H1 (cell line): ENCODE measurements around the gene SNAPC1. TPM values are rescaled to one million over a fixed set of nuclear protein-coding genes. Genes with fewer than 3 reads are reported as not detected.
A peak's percentile ranks its signal among the peaks of the same experiment; 100 is the strongest.

Source experiments
- CTCF ChIA-PET: fragments of 300-600 bp; sonication (Branson Sonifier 250); formaldehyde crosslinking; loops from one replicate; lab custom pipeline; 2021; ENCODE audit not compliant: partially characterized antibody; lab: Charles Lee
- POLR2A ChIA-PET: fragments of 300-600 bp; sonication (Branson Sonifier 250); formaldehyde crosslinking; loops from one replicate; lab custom pipeline; 2021; ENCODE audit warnings: inconsistent platforms; ENCODE audit not compliant: partially characterized antibody; lab: Charles Lee
- DNase-seq, 2 experiments: peaks; one replicate each; pipeline versions ENCODE4 v3.0.0 to v3.0.0-alpha.2; 2010 to 2022; ENCODE audit warnings: low spot score in 2 of 2, low read depth in 1 of 2, mixed read lengths in 1 of 2
- FAIRE-seq: peaks from 2 replicates; lab custom pipeline; 2011; peaks lifted over from hg19 to GRCh38; lab: Jason Lieb, UNC
- H2AFZ ChIP-seq: 2 replicates; pipeline ENCODE4 v1.8.1; 2012; ENCODE audit warnings: low read length, inconsistent platforms
- H2AK5ac ChIP-seq: 2 replicates; pipeline ENCODE4 v1.6.1; 2013; ENCODE audit warnings: low read depth, low read length
- H2BK120ac ChIP-seq: replicated peaks from 2 replicates; pipeline ENCODE3; 2013; ENCODE audit warnings: low read depth, low read length, inconsistent platforms
- H2BK12ac ChIP-seq: 2 replicates; pipeline ENCODE4 v1.6.1; 2013; ENCODE audit warnings: low read depth, low read length
- H2BK15ac ChIP-seq: 2 replicates; pipeline ENCODE4 v1.6.1; 2013; ENCODE audit warnings: low read length
- H2BK20ac ChIP-seq: 2 replicates; pipeline ENCODE4 v1.6.1; 2013; ENCODE audit warnings: low read length
- H2BK5ac ChIP-seq: 2 replicates; pipeline ENCODE4 v1.6.1; 2013; ENCODE audit warnings: low read depth, low read length
- H3K14ac ChIP-seq: 2 replicates; pipeline ENCODE4 v1.6.1; 2013; ENCODE audit warnings: inconsistent platforms; ENCODE audit not compliant: insufficient read length
- H3K18ac ChIP-seq: 2 replicates; pipeline ENCODE4 v1.6.1; 2013; ENCODE audit warnings: low read length; ENCODE audit errors: extremely low read depth
- H3K23ac ChIP-seq: 2 replicates; pipeline ENCODE4 v1.6.1; 2013; ENCODE audit warnings: inconsistent platforms; ENCODE audit not compliant: insufficient read length
- H3K23me2 ChIP-seq: 2 replicates; pipeline ENCODE4 v1.6.1; 2013; ENCODE audit warnings: low read depth, low read length
- H3K27ac ChIP-seq: 2 replicates; pipeline ENCODE4 v1.6.1; 2011; ENCODE audit warnings: low read depth, low read length, inconsistent platforms
- H3K27me3 ChIP-seq, 4 experiments: replicated peaks in 1 of 4; 1 replicate in 1 of 4; 2 replicates in 3 of 4; pipeline versions ENCODE4 v1.6.1 to v1.8.1; 2011 to 2013; ENCODE audit warnings: low read length in 3 of 4, mild to moderate bottlenecking in 3 of 4, inconsistent platforms in 2 of 4, mixed read lengths in 2 of 4, moderate library complexity in 1 of 4; ENCODE audit not compliant: control insufficient read depth in 3 of 4, insufficient read depth in 3 of 4; ENCODE audit errors: extremely low read depth in 1 of 4
- H3K36me3 ChIP-seq, 4 experiments: 2 replicates each; pipeline versions ENCODE4 v1.6.1 to v1.8.1; 2011 to 2013; ENCODE audit warnings: mild to moderate bottlenecking in 4 of 4, low read length in 3 of 4, moderate library complexity in 2 of 4, control low read depth in 1 of 4, inconsistent platforms in 1 of 4; ENCODE audit not compliant: insufficient read depth in 4 of 4, control insufficient read depth in 2 of 4
- H3K4ac ChIP-seq: replicated peaks from 2 replicates; pipeline ENCODE3; 2013; ENCODE audit warnings: low read length, low read depth, mixed read lengths, inconsistent platforms; ENCODE audit not compliant: insufficient read length
- H3K4me1 ChIP-seq, 4 experiments: replicated peaks in 1 of 4; 1 replicate in 1 of 4; 2 replicates in 3 of 4; pipeline versions ENCODE4 v1.6.1 to v1.8.1; 2011 to 2013; ENCODE audit warnings: low read length in 3 of 4, inconsistent platforms in 2 of 4, mixed read lengths in 1 of 4; ENCODE audit not compliant: insufficient read depth in 4 of 4, control insufficient read depth in 3 of 4
- H3K4me2 ChIP-seq, 2 experiments: 2 replicates each; pipeline versions ENCODE4 v1.6.1 to v1.8.1; 2011 to 2013; ENCODE audit warnings: low read depth in 2 of 2, low read length in 2 of 2, control low read depth in 1 of 2, inconsistent platforms in 1 of 2, mild to moderate bottlenecking in 1 of 2; ENCODE audit not compliant: insufficient read depth in 1 of 2
- H3K4me3 ChIP-seq, 4 experiments: fragments of 200-600, 300-600 bp in 1 of 4; sonication (generic), shearing (Covaris generic), sonication (Bioruptor Twin) in 1 of 4; 2 replicates each; pipeline versions ENCODE4 v1.5.1 to v1.8.1; 2011 to 2016; ENCODE audit warnings: low read length in 4 of 4, low read depth in 3 of 4, control low read depth in 2 of 4, inconsistent platforms in 2 of 4, mild to moderate bottlenecking in 2 of 4, mixed read lengths in 1 of 4, moderate library complexity in 1 of 4; ENCODE audit not compliant: insufficient read depth in 2 of 4; ENCODE audit errors: extremely low read depth in 1 of 4
- H3K56ac ChIP-seq: replicated peaks from 2 replicates; pipeline ENCODE3; 2013; ENCODE audit warnings: low read depth, mild to moderate bottlenecking, mixed read lengths, low read length, inconsistent platforms; ENCODE audit not compliant: insufficient read length
- H3K79me1 ChIP-seq: 2 replicates; pipeline ENCODE4 v1.6.1; 2013; ENCODE audit warnings: low read depth, low read length, control low read depth
- H3K79me2 ChIP-seq, 2 experiments: 2 replicates each; pipeline versions ENCODE4 v1.6.1 to v1.8.1; 2012 to 2013; ENCODE audit warnings: low read length in 2 of 2, mild to moderate bottlenecking in 2 of 2, inconsistent platforms in 1 of 2; ENCODE audit not compliant: insufficient read depth in 2 of 2, control insufficient read depth in 1 of 2
- H3K9ac ChIP-seq, 4 experiments: replicated peaks in 1 of 4; 1 replicate in 1 of 4; 2 replicates in 3 of 4; pipeline versions ENCODE4 v1.6.1 to v1.8.1; 2011 to 2013; ENCODE audit warnings: low read depth in 3 of 4, low read length in 3 of 4, control low read depth in 2 of 4, mild to moderate bottlenecking in 2 of 4, moderate library complexity in 2 of 4, inconsistent platforms in 1 of 4; ENCODE audit errors: extremely low read depth in 1 of 4
- H3K9me3 ChIP-seq, 2 experiments: 2 replicates each; pipeline versions ENCODE4 v1.6.1 to v1.8.1; 2012 to 2013; ENCODE audit warnings: mild to moderate bottlenecking in 2 of 2, moderate library complexity in 2 of 2, control low read depth in 1 of 2, inconsistent platforms in 1 of 2, low read depth in 1 of 2, low read length in 1 of 2, mixed read lengths in 1 of 2; ENCODE audit not compliant: insufficient read depth in 2 of 2
- H4K20me1 ChIP-seq, 2 experiments: replicated peaks in 1 of 2; 2 replicates each; pipeline versions ENCODE3 to v1.8.1; 2011 to 2013; ENCODE audit warnings: inconsistent platforms in 2 of 2, low read length in 2 of 2, mild to moderate bottlenecking in 1 of 2; ENCODE audit not compliant: insufficient read depth in 2 of 2, control insufficient read depth in 1 of 2
- H4K5ac ChIP-seq: 2 replicates; pipeline ENCODE4 v1.6.1; 2013; ENCODE audit warnings: low read length, low read depth, mixed read lengths, inconsistent platforms; ENCODE audit not compliant: insufficient read length
- H4K8ac ChIP-seq: 2 replicates; pipeline ENCODE4 v1.8.0; 2013; ENCODE audit warnings: mild to moderate bottlenecking, moderate library complexity, low read length, inconsistent platforms; ENCODE audit not compliant: insufficient read depth; ENCODE audit errors: extremely low read depth
- H4K91ac ChIP-seq: replicated peaks from 2 replicates; pipeline ENCODE3; 2013; ENCODE audit warnings: low read length, mixed read lengths, inconsistent platforms; ENCODE audit not compliant: insufficient read length
- EP300 ChIP-seq, 2 experiments: IDR thresholded peaks; 1 replicate in 1 of 2; 2 replicates in 1 of 2; pipeline ENCODE4 v1.6.1; 2011 to 2012; ENCODE audit warnings: low read depth in 2 of 2, low read length in 2 of 2, mild to moderate bottlenecking in 2 of 2, borderline replicate concordance in 1 of 2, inconsistent platforms in 1 of 2, moderate library complexity in 1 of 2
- JUND ChIP-seq: IDR thresholded peaks from 2 replicates; pipeline ENCODE4 v1.6.1; 2011; ENCODE audit warnings: mild to moderate bottlenecking, improper control_type of control experiment, low read length
- WGBS, 2 experiments: shearing (Covaris generic) in 1 of 2; methylation state at CpG; one replicate each; pipeline versions ENCODE4 v1.1.6 to v1.1.7; 2013 to 2015; ENCODE audit warnings: low lambda C conversion rate in 2 of 2, mixed read lengths in 2 of 2, inconsistent platforms in 1 of 2, low coverage in 1 of 2, missing lambda C conversion rate in 1 of 2; ENCODE audit not compliant: insufficient replicate concordance in 2 of 2, insufficient coverage in 1 of 2, insufficient read length in 1 of 2; ENCODE audit errors: extremely low coverage in 1 of 2, missing lambda C conversion rate in 1 of 2; 5-methylcytosine and 5-hydroxymethylcytosine counted together
- polyA plus RNA-seq, 7 experiments: library from polyadenylated mRNA; depleted of rRNA in 3 of 7; stranded (reverse) in 5 of 7; unstranded in 2 of 7; fragments of >200 nt in 5 of 7; fragments of 200-250 nt in 2 of 7; gene quantifications; 1 replicate in 5 of 7; 2 replicates in 1 of 7; 4 replicates in 1 of 7; pipeline versions ENCODE4 v1.2.1 to v1.2.3, GENCODE V29; 2011 to 2013; ENCODE audit warnings: missing spikeins in 2 of 7, mixed read lengths in 2 of 7
- total RNA-seq: library from RNA; stranded (reverse); fragmentation: NEBNext Ultra II Directional; extraction: Animal tissue kit (Norgen Biotek cat#: 25700); gene quantifications from 2 replicates; pipeline ENCODE4 v1.2.1, GENCODE V29; 2021
- TF ChIP-seq, protein P1 (sequence below): IDR thresholded peaks from 2 replicates; pipeline ENCODE4 v1.6.1; 2012; ENCODE audit warnings: inconsistent platforms

The SNAPC1 gene
- total and polyA plus RNA-seq, 2 of the 8 experiments (the other 6 are each of a cell fraction or from before 2014, with no cell fraction given), result 5.8 to 11.1 TPM

DNA sequence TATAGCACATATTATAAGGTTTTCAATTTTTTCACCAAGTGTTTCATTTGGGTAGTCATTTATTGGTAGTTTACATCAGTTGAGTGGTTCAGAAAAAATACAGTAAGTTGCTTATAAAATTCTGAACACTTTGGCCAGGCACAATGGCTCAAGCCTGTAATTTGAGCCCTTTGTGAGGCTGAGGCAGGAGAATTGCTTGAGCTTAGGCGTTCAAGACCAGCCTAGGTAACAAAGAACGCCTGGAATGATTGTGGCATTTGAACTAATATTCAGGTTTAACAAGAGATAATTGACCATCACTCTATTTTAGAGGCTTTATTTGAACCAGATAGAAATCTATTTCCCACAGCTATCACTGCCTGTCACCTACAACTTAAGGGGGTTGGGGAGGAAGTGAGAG lies 44.2 kb upstream of the SNAPC1 start:
- POLR2A ChIA-PET, result interaction anchor here (0.7 kb wide), 2 partner anchors 109 to 293 kb away, joined by 3 read pairs; no protein-coding TSS in a partner anchor
- 57% methylated on average over 2 of the region's 2 CpGs; no CpG with 5 or more reads in 1 of the 2 experiments for WGBS, 2 experiments
- CTCF ChIA-PET, result interaction anchor here (0.7 to 3.6 kb wide), 2 partner anchors 20 to 242 kb away, joined by 3 to 14 read pairs; no protein-coding TSS in a partner anchor

More for the DNA sequence above, 44.2 kb upstream of the SNAPC1 start:
- Histone ChIP-seq H3K27ac (no peak overlapping the region), H3K56ac (no peak overlapping the region), H4K20me1 (peaks cover 22 to 31% of the 10 kb centered on the region in 2 experiments), H4K91ac (no peak overlapping the region), H3K4me3 (peak overlapping the region in 1 of 4 experiments; percentile 3; a peak in 1 of 8 replicates), H3K18ac (no peak overlapping the region), H2AFZ (no peak overlapping the region), H2BK20ac (no peak overlapping the region), H3K9me3 (no peaks in the 10 kb centered on the region), H3K23me2 (no peaks in the 10 kb centered on the region; the same call in 1 of the 2 replicates), H2BK15ac (no peak overlapping the region), H3K4me1 (peaks cover 6 to 14% (median 9%) of the 10 kb centered on the region in 4 experiments; a peak in 6 of 7 replicates), H2AK5ac (no peak overlapping the region), H3K79me1 (no peaks in the 10 kb centered on the region), H3K23ac (no peak overlapping the region), H3K79me2 (peaks cover 29 to 100% of the 10 kb centered on the region in 2 experiments), H3K14ac (no peak overlapping the region), H3K4me2 (peak overlapping the region; percentile 22 to 37; a peak in 1 of 4 replicates), H3K4ac (no peak overlapping the region), H2BK5ac (no peak overlapping the region), H3K27me3 (no peaks in the 10 kb centered on the region), H3K9ac (no peak overlapping the region), H4K5ac (no peak overlapping the region), H2BK120ac (no peak overlapping the region), H4K8ac (no peak overlapping the region), H2BK12ac (no peak overlapping the region), H3K36me3 (peaks cover 0 to 26% (median 11%) of the 10 kb centered on the region in 4 experiments; a peak in 6 of 8 replicates)
- DNase-seq (no peak), FAIRE-seq (no peak)
- TF ChIP-seq, protein P1, sequence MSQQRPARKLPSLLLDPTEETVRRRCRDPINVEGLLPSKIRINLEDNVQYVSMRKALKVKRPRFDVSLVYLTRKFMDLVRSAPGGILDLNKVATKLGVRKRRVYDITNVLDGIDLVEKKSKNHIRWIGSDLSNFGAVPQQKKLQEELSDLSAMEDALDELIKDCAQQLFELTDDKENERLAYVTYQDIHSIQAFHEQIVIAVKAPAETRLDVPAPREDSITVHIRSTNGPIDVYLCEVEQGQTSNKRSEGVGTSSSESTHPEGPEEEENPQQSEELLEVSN, result no peak
- no peak for TF ChIP-seq JUND
- TF ChIP-seq EP300 (IDR thresholded peaks at IDR 0.05; ENCODE audit: borderline replicate concordance in 1 of 2, low read depth in 2 of 2, low read length in 2 of 2), result no peak
